ENCODE results near the gene ZDHHC13. TPM values are rescaled to one million over a fixed set of nuclear protein-coding genes. Genes with fewer than 3 reads are reported as not detected.

The ZDHHC13 gene
- total and polyA plus RNA-seq, 2 donors (not counting 1 experiment from before 2014, with no cell fraction given), result 8.8 to 21.7 TPM

DNA sequence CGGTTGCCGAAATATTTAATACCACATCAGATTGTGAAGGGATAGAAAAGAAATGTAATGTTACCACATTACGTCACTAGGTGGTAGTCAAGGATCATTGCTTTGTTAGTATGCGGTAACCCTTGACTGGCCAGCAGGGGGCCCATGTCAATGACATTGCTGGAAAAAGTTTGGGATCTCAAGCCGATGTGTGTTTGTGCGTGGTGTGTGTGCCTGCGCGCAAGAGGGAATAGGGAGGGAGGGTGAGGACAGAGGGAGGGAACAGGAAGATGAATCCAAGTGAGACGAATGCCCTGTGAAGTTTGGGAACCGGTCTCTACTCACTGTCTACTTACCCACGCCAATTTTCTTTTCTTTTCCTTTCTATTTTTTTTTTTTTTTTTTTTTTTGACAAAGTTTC is 45.7 kb upstream of the ZDHHC13 start:
- H3K27ac Mint-ChIP-seq, result no peak overlapping the region
- no peaks in the 10 kb centered on the region for H3K79me2 ChIP-seq (ENCODE audit: control insufficient read depth, insufficient read depth, low read length)
- peaks cover 0 to 7% (median 4%) of the 10 kb centered on the region in 3 donors for H3K9me3 ChIP-seq (ENCODE audit: control extremely low read depth in 1 of 3, control insufficient read depth in 2 of 3, insufficient read depth in 1 of 3, low read length in 2 of 3)
- H3K9ac ChIP-seq (ENCODE audit: low read length), result no peak overlapping the region
- TF ChIP-seq, protein P1, sequence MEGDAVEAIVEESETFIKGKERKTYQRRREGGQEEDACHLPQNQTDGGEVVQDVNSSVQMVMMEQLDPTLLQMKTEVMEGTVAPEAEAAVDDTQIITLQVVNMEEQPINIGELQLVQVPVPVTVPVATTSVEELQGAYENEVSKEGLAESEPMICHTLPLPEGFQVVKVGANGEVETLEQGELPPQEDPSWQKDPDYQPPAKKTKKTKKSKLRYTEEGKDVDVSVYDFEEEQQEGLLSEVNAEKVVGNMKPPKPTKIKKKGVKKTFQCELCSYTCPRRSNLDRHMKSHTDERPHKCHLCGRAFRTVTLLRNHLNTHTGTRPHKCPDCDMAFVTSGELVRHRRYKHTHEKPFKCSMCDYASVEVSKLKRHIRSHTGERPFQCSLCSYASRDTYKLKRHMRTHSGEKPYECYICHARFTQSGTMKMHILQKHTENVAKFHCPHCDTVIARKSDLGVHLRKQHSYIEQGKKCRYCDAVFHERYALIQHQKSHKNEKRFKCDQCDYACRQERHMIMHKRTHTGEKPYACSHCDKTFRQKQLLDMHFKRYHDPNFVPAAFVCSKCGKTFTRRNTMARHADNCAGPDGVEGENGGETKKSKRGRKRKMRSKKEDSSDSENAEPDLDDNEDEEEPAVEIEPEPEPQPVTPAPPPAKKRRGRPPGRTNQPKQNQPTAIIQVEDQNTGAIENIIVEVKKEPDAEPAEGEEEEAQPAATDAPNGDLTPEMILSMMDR (IDR thresholded peaks at IDR 0.05), result peak; percentile 85
- no peak for TF ChIP-seq EZH2 (IDR thresholded peaks at IDR 0.05; ENCODE audit: borderline replicate concordance, insufficient read depth, low read depth, low read length, poor library complexity, severe bottlenecking)
- DNase-seq (peak; percentile 66), ATAC-seq (ENCODE audit: low read depth) (peak; percentile 78)
- ChIA-PET POLR2A (no interaction called here), CTCF (interaction anchor here (0.7 to 2.0 kb wide), 9 partner anchors 9 to 486 kb away, joined by 3 to 18 read pairs (median 5); no protein-coding TSS in a partner anchor)
- 0% methylated on average over 2 of the region's 11 CpGs for WGBS (ENCODE audit: insufficient coverage)
- peak overlapping the region; percentile 23 for H2AFZ ChIP-seq (ENCODE audit: insufficient read depth, low read depth, low read length, poor library complexity, severe bottlenecking)
- intact Hi-C loops (cut with micrococcal nuclease), result no loop called here
- H3K27me3 ChIP-seq (replicated peaks in 1 of 4; ENCODE audit: control extremely low read depth in 1 of 4, control insufficient read depth in 3 of 4, insufficient read depth in 4 of 4, low read length in 3 of 4), result peaks cover 0 to 4% (median 2%) of the 10 kb centered on the region in 4 experiments
- peaks cover 26% of the 10 kb centered on the region for H3K27me3 Mint-ChIP-seq
- H3K27ac ChIP-seq (ENCODE audit: low read length in 2 of 2), result no peak overlapping the region
- H3K4me3 ChIP-seq (ENCODE audit: control extremely low read depth in 1 of 5, extremely low read depth in 1 of 5, insufficient read depth in 1 of 5, low read depth in 2 of 5, low read length in 4 of 5), result no peak overlapping the region
- H3K4me1 Mint-ChIP-seq, result peaks cover 5% of the 10 kb centered on the region
- H4K20me1 ChIP-seq (ENCODE audit: control insufficient read depth, insufficient read depth, low read length, poor library complexity, severe bottlenecking), result no peaks in the 10 kb centered on the region
- peaks cover 9% of the 10 kb centered on the region for H3K9me3 Mint-ChIP-seq (ENCODE audit: insufficient read depth)
- H3K36me3 ChIP-seq (replicated peaks in 1 of 2; ENCODE audit: control extremely low read depth in 1 of 2, control insufficient read depth in 1 of 2, extremely low read depth in 1 of 2, insufficient read depth in 2 of 2, low read length in 1 of 2), result no peaks in the 10 kb centered on the region
- peak overlapping the region; percentile 36 for H3K4me2 ChIP-seq (replicated peaks; ENCODE audit: low read depth, low read length, poor library complexity, severe bottlenecking)
- H3K4me3 Mint-ChIP-seq, result peak overlapping the region; percentile 23
- peaks cover 0 to 4% of the 10 kb centered on the region in 2 donors for H3K4me1 ChIP-seq (ENCODE audit: control insufficient read depth in 2 of 2, insufficient read depth in 2 of 2, low read length in 2 of 2)

DNA sequence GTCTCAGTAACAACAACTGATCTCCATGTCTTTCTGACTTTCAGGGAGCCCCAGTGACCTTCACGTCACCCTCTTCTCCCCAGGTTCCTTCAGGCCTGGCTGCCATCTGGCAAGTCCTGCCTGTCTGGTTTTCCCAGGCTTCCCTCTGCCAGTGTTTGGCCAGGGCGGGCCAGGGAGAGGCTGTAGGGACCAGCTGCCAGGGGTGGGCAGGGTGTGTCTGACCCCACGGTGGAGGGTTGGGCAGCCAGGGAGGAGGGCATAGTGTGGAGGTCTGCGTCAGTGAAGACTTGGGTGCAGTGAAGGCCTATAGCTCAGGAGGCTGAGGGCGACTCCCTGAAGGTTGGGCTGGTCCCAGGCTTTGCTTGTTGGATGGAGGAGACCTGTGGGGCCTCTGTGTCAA is 44.5 kb upstream of the ZDHHC13 start:
- H3K9me3 ChIP-seq (ENCODE audit: control extremely low read depth in 1 of 3, control insufficient read depth in 2 of 3, insufficient read depth in 1 of 3, low read length in 2 of 3), result peaks cover 0 to 7% (median 4%) of the 10 kb centered on the region in 3 donors
- POLR2A ChIA-PET, result no interaction called here
- H3K79me2 ChIP-seq (ENCODE audit: control insufficient read depth, insufficient read depth, low read length), result no peaks in the 10 kb centered on the region
- peaks cover 23% of the 10 kb centered on the region for H3K27me3 Mint-ChIP-seq
- intact Hi-C loops (cut with micrococcal nuclease), result no loop called here
- H3K27ac ChIP-seq (ENCODE audit: low read length in 2 of 2), result no peak overlapping the region
- H3K27ac Mint-ChIP-seq, result no peak overlapping the region
- peaks cover 5% of the 10 kb centered on the region for H3K4me1 Mint-ChIP-seq
- peaks cover 3 to 4% of the 10 kb centered on the region in 2 donors for H3K4me1 ChIP-seq (ENCODE audit: control insufficient read depth in 2 of 2, insufficient read depth in 2 of 2, low read length in 2 of 2)
- no peaks in the 10 kb centered on the region for H4K20me1 ChIP-seq (ENCODE audit: control insufficient read depth, insufficient read depth, low read length, poor library complexity, severe bottlenecking)
- H3K36me3 ChIP-seq (replicated peaks in 1 of 2; ENCODE audit: control extremely low read depth in 1 of 2, control insufficient read depth in 1 of 2, extremely low read depth in 1 of 2, insufficient read depth in 2 of 2, low read length in 1 of 2), result no peaks in the 10 kb centered on the region
- H2AFZ ChIP-seq (ENCODE audit: insufficient read depth, low read depth, low read length, poor library complexity, severe bottlenecking), result no peak overlapping the region
- no peak for DNase-seq
- peaks cover 0 to 6% (median 2%) of the 10 kb centered on the region in 4 experiments for H3K27me3 ChIP-seq (replicated peaks in 1 of 4; ENCODE audit: control extremely low read depth in 1 of 4, control insufficient read depth in 3 of 4, insufficient read depth in 4 of 4, low read length in 3 of 4)
- no peak overlapping the region for H3K4me3 Mint-ChIP-seq
- TF ChIP-seq EZH2 (IDR thresholded peaks at IDR 0.05; ENCODE audit: borderline replicate concordance, insufficient read depth, low read depth, low read length, poor library complexity, severe bottlenecking), result no peak
- TF ChIP-seq, protein P1 (IDR thresholded peaks at IDR 0.05), result no peak
- H3K9me3 Mint-ChIP-seq (ENCODE audit: insufficient read depth), result peaks cover 9% of the 10 kb centered on the region
- no peak overlapping the region for H3K4me2 ChIP-seq (replicated peaks; ENCODE audit: low read depth, low read length, poor library complexity, severe bottlenecking)
- no peak for ATAC-seq (ENCODE audit: low read depth)
- H3K9ac ChIP-seq (ENCODE audit: low read length), result no peak overlapping the region
- no peak overlapping the region for H3K4me3 ChIP-seq (ENCODE audit: control extremely low read depth in 1 of 5, extremely low read depth in 1 of 5, insufficient read depth in 1 of 5, low read depth in 2 of 5, low read length in 4 of 5)
- CTCF ChIA-PET, result interaction anchor here (0.6 to 1.6 kb wide), 4 partner anchors 12 to 480 kb away, joined by 3 to 4 read pairs (median 3); no protein-coding TSS in a partner anchor
- 92% methylated on average over 5 of the region's 5 CpGs for WGBS (ENCODE audit: insufficient coverage)
